ENCODE measurements around the gene KLHL1.

The KLHL1 gene

DNA sequence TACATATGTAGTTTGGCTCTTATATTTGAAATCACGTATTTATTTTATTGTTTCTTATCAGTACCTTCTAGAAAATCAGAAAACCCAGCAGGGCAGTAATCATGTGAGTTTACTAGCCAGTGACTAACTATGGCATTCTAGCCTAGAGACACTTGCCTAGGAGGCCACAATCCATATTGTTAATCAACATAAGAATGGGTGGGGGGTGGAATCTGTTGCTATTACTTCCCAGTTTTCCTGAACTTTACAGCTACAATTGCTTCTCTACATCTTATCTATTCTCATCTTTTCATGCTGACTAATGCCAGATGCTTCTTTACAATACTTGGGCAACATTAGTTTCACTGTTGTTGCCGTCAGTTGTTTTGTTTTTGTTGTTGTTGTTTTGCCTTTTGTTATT, 19.3 kb downstream of the KLHL1 start:
- no peaks in the 10 kb centered on the region for H3K27me3 ChIP-seq (ENCODE audit: insufficient read depth, poor library complexity, severe bottlenecking)
- H3K4me3 ChIP-seq (replicated peaks; ENCODE audit: insufficient read depth, low read length), result no peak overlapping the region
- H3K27ac ChIP-seq (replicated peaks), result no peak overlapping the region
- TF ChIP-seq, protein P1, sequence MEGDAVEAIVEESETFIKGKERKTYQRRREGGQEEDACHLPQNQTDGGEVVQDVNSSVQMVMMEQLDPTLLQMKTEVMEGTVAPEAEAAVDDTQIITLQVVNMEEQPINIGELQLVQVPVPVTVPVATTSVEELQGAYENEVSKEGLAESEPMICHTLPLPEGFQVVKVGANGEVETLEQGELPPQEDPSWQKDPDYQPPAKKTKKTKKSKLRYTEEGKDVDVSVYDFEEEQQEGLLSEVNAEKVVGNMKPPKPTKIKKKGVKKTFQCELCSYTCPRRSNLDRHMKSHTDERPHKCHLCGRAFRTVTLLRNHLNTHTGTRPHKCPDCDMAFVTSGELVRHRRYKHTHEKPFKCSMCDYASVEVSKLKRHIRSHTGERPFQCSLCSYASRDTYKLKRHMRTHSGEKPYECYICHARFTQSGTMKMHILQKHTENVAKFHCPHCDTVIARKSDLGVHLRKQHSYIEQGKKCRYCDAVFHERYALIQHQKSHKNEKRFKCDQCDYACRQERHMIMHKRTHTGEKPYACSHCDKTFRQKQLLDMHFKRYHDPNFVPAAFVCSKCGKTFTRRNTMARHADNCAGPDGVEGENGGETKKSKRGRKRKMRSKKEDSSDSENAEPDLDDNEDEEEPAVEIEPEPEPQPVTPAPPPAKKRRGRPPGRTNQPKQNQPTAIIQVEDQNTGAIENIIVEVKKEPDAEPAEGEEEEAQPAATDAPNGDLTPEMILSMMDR (IDR thresholded peaks at IDR 0.05; ENCODE audit: insufficient read depth, low read length), result no peak
- TF ChIP-seq GABPA (IDR thresholded peaks at IDR 0.05; ENCODE audit: low read depth), result no peak
- TF ChIP-seq SPI1 (IDR thresholded peaks at IDR 0.05; ENCODE audit: borderline replicate concordance, low read depth), result no peak
- no peak for TF ChIP-seq POLR2AphosphoS5 (IDR thresholded peaks at IDR 0.05; ENCODE audit: low read depth)
- TF ChIP-seq, protein P2, sequence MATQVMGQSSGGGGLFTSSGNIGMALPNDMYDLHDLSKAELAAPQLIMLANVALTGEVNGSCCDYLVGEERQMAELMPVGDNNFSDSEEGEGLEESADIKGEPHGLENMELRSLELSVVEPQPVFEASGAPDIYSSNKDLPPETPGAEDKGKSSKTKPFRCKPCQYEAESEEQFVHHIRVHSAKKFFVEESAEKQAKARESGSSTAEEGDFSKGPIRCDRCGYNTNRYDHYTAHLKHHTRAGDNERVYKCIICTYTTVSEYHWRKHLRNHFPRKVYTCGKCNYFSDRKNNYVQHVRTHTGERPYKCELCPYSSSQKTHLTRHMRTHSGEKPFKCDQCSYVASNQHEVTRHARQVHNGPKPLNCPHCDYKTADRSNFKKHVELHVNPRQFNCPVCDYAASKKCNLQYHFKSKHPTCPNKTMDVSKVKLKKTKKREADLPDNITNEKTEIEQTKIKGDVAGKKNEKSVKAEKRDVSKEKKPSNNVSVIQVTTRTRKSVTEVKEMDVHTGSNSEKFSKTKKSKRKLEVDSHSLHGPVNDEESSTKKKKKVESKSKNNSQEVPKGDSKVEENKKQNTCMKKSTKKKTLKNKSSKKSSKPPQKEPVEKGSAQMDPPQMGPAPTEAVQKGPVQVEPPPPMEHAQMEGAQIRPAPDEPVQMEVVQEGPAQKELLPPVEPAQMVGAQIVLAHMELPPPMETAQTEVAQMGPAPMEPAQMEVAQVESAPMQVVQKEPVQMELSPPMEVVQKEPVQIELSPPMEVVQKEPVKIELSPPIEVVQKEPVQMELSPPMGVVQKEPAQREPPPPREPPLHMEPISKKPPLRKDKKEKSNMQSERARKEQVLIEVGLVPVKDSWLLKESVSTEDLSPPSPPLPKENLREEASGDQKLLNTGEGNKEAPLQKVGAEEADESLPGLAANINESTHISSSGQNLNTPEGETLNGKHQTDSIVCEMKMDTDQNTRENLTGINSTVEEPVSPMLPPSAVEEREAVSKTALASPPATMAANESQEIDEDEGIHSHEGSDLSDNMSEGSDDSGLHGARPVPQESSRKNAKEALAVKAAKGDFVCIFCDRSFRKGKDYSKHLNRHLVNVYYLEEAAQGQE (IDR thresholded peaks at IDR 0.05; ENCODE audit: insufficient replicate concordance, low read depth), result no peak
- no peak for DNase-seq (ENCODE audit: low read depth in 1 of 2, low spot score in 1 of 2)

DNA sequence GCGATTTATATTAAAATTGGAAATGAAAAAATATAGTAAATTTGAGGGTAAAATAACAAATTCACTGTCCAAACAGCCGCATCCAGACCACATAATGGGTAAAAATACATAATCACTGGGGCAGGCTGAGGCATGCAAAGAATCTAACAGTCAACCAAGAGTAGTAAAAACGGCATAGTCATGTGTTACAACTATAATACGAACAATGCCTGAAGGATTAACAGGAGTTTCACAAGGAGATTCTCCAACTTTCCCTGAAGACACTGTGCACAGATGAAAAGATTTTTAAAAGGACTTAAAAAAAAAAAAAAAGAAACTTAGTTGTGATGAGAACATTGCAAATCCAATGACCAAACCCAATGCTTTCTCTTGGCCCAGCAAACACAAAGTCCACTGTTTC, 21.0 kb downstream of the KLHL1 start:
- DNase-seq (ENCODE audit: low read depth in 1 of 2, low spot score in 1 of 2), result no peak
- Histone ChIP-seq H3K4me3 (replicated peaks; ENCODE audit: insufficient read depth, low read length) (no peak overlapping the region), H3K27me3 (ENCODE audit: insufficient read depth, poor library complexity, severe bottlenecking) (no peaks in the 10 kb centered on the region), H3K27ac (replicated peaks) (no peak overlapping the region)
- TF ChIP-seq GABPA (IDR thresholded peaks at IDR 0.05; ENCODE audit: low read depth), result no peak
- TF ChIP-seq, protein P2 (IDR thresholded peaks at IDR 0.05; ENCODE audit: insufficient replicate concordance, low read depth), result no peak
- no peak for TF ChIP-seq POLR2AphosphoS5 (IDR thresholded peaks at IDR 0.05; ENCODE audit: low read depth)
- no peak for TF ChIP-seq SPI1 (IDR thresholded peaks at IDR 0.05; ENCODE audit: borderline replicate concordance, low read depth)
- TF ChIP-seq, protein P1 (IDR thresholded peaks at IDR 0.05; ENCODE audit: insufficient read depth, low read length), result no peak

DNA sequence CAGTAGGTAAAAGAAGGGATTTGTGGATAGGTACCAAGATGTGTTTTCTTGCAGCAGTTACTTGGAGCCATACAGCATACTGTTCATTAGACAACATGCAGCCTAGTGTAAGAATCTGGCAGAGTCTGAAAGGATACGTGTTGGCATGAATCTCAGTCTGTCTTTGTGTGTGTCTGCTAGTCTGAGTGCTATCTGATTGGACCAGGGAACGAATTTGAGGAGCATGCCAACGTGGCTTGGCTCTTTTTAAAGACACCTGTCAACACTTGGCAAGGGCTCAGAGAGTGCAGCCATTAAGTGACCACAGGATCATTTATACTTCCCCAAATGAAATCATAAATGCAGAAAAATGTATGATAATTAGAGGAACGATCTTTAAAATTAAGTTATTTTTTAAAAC, 28.2 kb downstream of the KLHL1 start:
- DNase-seq (ENCODE audit: low read depth in 1 of 2, low spot score in 1 of 2), result no peak
- no peak overlapping the region for H3K4me3 ChIP-seq (replicated peaks; ENCODE audit: insufficient read depth, low read length)
- H3K27ac ChIP-seq (replicated peaks), result no peak overlapping the region
- no peak for TF ChIP-seq POLR2AphosphoS5 (IDR thresholded peaks at IDR 0.05; ENCODE audit: low read depth)
- no peak for TF ChIP-seq GABPA (IDR thresholded peaks at IDR 0.05; ENCODE audit: low read depth)
- TF ChIP-seq, protein P1 (IDR thresholded peaks at IDR 0.05; ENCODE audit: insufficient read depth, low read length), result no peak
- TF ChIP-seq, protein P2 (IDR thresholded peaks at IDR 0.05; ENCODE audit: insufficient replicate concordance, low read depth), result no peak
- no peak for TF ChIP-seq SPI1 (IDR thresholded peaks at IDR 0.05; ENCODE audit: borderline replicate concordance, low read depth)
- H3K27me3 ChIP-seq (ENCODE audit: insufficient read depth, poor library complexity, severe bottlenecking), result no peaks in the 10 kb centered on the region
